ENCODE results near the gene CYP2A7.
"Not testable (repeated sequence)": the region's sequence is repeated elsewhere in the genome, so short reads cannot be mapped to it uniquely, and the experiment has no call there.

CYP2A7 gene

DNA sequence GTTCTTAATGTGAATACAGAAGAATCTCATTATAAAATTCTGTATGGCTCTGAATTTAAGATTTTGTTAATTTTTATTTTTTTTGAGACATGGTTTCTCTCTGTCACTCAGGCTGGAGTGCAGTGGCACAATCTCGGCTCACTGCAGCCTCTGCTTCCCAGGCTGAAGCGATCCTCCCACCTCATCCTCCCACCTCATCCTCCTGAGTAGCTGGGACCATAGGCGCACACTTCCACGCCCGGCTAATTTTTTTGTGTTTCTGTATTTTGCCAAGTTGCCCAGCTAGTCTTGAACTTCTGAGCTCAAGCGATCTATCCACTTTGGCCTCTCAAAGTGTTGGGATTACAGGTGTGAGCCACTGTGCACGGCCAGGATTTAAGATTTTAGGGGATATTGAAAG is 14.3 kb downstream of the CYP2A7 start:
- no peak for DNase-seq (ENCODE audit: low read depth, low spot score)
- no peaks in the 10 kb centered on the region for H3K36me3 ChIP-seq (ENCODE audit: insufficient read depth, low read length)
- no peak overlapping the region for H3K4me3 ChIP-seq
- no peaks in the 10 kb centered on the region for H3K9me3 ChIP-seq (ENCODE audit: low read depth, low read length)
- no peak overlapping the region for H3K27ac ChIP-seq
- TF ChIP-seq EZH2 (IDR thresholded peaks at IDR 0.05) (no peak), POLR2AphosphoS5 (IDR thresholded peaks at IDR 0.05; ENCODE audit: borderline replicate concordance, low read depth, low read length) (no peak), FOXP2 (optimal IDR thresholded peaks at IDR 0.05; ENCODE audit: control extremely low read depth, extremely low read length, insufficient read depth) (no peak)
- H3K9ac ChIP-seq (ENCODE audit: insufficient read length): no peak overlapping the region

DNA sequence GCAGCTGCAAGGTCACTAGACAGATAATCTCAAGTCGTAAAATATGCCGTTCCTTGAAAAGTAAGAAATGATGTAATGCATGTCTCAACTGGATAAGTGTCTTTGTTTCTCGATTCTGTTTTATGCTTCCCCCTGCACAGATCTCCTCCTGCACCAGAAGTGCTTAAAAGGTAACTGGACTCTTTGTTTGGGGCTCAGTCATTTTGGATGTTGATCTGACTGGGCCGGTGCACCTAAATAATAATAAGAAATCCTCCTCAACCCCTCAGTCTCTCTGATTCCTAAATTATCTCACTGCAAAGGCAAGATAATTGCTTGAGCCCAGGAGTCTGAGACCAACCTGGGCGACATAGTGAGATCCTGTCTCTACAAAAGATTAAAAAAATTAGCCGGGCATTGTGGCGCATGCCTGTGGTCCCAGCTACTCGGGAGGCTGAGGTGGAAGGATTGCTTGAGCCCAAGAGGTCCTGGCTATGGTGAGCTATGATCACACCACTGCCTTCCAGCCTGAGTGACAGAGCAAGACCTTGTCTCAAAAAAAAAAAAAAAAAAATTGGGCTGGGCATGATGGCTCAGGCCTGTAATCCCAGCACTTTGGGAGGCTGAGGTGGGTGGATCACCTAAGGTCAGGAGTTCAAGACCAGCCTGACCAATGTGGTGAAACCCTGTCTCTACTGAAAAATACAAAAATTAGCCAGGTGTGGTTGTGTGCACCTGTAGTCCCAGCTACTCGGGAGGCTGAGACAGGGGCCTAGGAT is 17.1 kb downstream of the CYP2A7 start:
- H3K36me3 ChIP-seq (ENCODE audit: insufficient read depth, low read length); DNase-seq (ENCODE audit: low read depth, low spot score); H3K27ac ChIP-seq; H3K4me3 ChIP-seq; H3K9ac ChIP-seq (ENCODE audit: insufficient read length); H3K9me3 ChIP-seq (ENCODE audit: low read depth, low read length): not testable (repeated sequence)

DNA sequence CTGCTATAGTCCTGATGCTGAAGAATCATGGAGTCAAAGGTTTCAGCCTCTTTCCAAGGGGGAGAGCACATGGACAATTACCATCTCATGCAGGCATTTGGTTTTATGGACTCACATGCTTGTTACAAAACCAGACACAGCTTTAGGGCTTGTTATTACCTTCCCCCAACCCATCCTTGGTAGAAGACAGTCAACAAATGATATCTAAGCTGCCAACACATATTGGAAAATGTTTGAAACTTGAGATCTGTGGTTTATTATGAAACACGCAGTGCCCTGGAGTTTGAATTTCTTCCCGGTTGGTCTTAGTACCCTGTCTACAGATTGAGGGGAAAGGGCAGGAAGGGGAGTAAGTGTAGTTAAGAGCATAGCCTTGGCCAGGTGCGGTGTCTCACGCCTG is 19.2 kb downstream of the CYP2A7 start:
- H3K4me3 ChIP-seq: no peak overlapping the region
- TF ChIP-seq EZH2 (IDR thresholded peaks at IDR 0.05) (no peak), FOXP2 (optimal IDR thresholded peaks at IDR 0.05; ENCODE audit: control extremely low read depth, extremely low read length, insufficient read depth) (no peak), POLR2AphosphoS5 (IDR thresholded peaks at IDR 0.05; ENCODE audit: borderline replicate concordance, low read depth, low read length) (no peak)
- peak; percentile 0 for DNase-seq (ENCODE audit: low read depth, low spot score)

DNA sequence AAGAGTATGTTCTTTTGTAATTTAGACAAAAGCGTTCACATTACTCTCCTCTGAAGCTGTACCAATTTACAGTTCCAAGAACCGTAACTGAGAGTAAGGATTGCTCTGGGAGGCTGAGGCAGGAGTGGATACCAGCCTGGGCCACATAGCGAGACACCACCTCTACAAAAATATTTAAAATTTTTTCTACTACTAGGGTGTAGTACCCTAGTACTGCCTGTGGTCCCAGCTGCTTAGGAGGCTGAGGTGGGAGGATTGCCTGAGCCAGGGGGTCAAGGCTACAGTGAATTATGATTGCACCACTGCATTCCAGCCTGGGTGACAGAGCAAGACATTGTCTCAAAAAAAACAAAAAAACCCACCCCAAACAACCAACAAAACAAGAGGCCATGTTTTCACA is 19.7 kb downstream of the CYP2A7 start:
- Histone ChIP-seq H3K4me3 (no peak overlapping the region), H3K9ac (ENCODE audit: insufficient read length) (no peak overlapping the region), H3K27ac (no peak overlapping the region), H3K36me3 (ENCODE audit: insufficient read depth, low read length) (no peaks in the 10 kb centered on the region), H3K9me3 (ENCODE audit: low read depth, low read length) (no peaks in the 10 kb centered on the region)
- no peak for TF ChIP-seq POLR2AphosphoS5 (IDR thresholded peaks at IDR 0.05; ENCODE audit: borderline replicate concordance, low read depth, low read length)
- TF ChIP-seq FOXP2 (optimal IDR thresholded peaks at IDR 0.05; ENCODE audit: control extremely low read depth, extremely low read length, insufficient read depth): no peak
- TF ChIP-seq EZH2 (IDR thresholded peaks at IDR 0.05): no peak
- DNase-seq (ENCODE audit: low read depth, low spot score): no peak

More for the DNA sequence above, 19.2 kb downstream of the CYP2A7 start:
- H3K9ac ChIP-seq (ENCODE audit: insufficient read length): no peak overlapping the region
- no peak overlapping the region for H3K27ac ChIP-seq
- H3K9me3 ChIP-seq (ENCODE audit: low read depth, low read length): no peaks in the 10 kb centered on the region
- no peaks in the 10 kb centered on the region for H3K36me3 ChIP-seq (ENCODE audit: insufficient read depth, low read length)

DNA sequence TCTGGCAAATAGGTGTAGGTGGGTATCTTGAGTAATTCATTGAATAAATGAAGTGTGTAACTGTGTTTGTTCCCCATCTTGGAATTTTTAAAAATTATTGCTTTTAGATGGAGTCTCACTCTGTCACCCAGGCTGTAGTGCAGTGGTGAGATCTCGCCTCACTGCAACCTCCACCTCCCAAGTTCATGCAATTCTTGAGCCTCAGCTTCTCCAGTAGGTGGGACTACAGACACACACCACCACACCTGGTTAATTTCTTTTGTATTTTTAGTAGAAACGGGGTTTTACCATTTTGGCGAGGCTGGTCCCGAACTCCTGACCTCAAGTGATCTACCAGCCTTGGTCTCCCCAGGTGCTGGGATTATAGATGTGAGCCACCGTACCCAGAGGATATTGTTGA is 23.9 kb downstream of the CYP2A7 start:
- Histone ChIP-seq H3K36me3 (ENCODE audit: insufficient read depth, low read length) (no peaks in the 10 kb centered on the region), H3K9me3 (ENCODE audit: low read depth, low read length) (no peaks in the 10 kb centered on the region), H3K9ac (ENCODE audit: insufficient read length) (no peak overlapping the region), H3K4me3 (no peak overlapping the region), H3K27ac (no peak overlapping the region)
- TF ChIP-seq EZH2 (IDR thresholded peaks at IDR 0.05): no peak
- no peak for TF ChIP-seq FOXP2 (optimal IDR thresholded peaks at IDR 0.05; ENCODE audit: control extremely low read depth, extremely low read length, insufficient read depth)
- no peak for TF ChIP-seq POLR2AphosphoS5 (IDR thresholded peaks at IDR 0.05; ENCODE audit: borderline replicate concordance, low read depth, low read length)
- DNase-seq (ENCODE audit: low read depth, low spot score): no peak

DNA sequence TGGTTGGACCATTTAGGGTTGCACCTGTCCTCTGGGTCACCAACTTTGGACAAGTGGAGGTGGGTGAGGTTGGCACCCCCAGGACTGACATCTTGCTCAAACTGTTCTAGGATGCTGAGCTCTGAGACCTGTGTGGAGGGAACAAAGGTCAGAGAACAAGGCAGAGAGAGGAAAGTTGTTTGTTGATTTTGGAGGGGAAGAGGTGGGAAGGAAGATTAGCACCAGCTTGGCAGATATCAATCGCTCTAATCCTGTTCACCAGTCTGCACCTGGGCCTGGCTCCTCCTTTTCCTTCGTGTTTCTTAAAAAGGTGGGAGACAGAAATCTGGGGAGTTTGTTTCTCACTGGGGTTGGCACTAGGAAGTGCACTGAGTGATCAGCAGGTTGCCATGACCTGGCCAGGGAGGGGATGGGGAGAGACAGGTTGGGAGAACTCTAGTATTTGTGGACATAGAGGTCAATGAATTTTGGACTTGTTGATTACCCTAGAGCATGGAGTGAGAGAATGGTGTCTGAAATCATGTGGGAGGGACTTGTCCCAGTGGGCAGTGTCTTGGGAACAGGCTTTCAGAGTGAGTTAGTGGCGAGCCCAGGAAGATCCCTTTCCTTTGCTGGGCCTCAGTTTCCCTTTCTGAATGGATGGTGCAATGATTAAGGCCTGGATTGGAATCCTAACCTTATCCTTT is 29.4 kb downstream of the CYP2A7 start:
- H3K27ac ChIP-seq; H3K36me3 ChIP-seq (ENCODE audit: insufficient read depth, low read length); DNase-seq (ENCODE audit: low read depth, low spot score); H3K4me3 ChIP-seq; H3K9me3 ChIP-seq (ENCODE audit: low read depth, low read length); H3K9ac ChIP-seq (ENCODE audit: insufficient read length): not testable (repeated sequence)

DNA sequence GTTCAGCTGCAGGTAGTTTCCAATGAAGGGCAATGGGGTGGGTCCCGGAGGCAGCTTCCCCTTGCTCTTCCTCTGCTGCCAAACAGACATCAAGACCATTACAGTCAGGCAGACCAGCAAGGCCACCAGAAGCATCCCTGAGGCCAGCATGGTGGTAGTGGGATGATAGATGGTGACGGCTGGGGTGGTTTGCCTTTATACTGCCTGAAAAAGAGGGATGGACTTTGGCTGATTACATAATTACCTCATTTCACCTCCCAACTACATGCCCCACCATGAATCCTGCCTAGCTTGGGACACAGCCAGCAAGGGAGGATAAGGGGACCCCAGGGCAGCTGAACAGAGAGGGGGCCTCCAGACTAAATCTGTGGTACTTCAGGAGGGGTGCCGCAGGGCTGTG is 31.8 kb downstream of the CYP2A7 start, which contains the start of gene CYP2A6:
CYP2A6 (minus strand) TSS at position 171 of the 400 bp plus-strand sequence; CDS start at position 150, 21 bp downstream.
- H3K9me3 ChIP-seq (ENCODE audit: low read depth, low read length); H3K27ac ChIP-seq; DNase-seq (ENCODE audit: low read depth, low spot score); H3K36me3 ChIP-seq (ENCODE audit: insufficient read depth, low read length); H3K9ac ChIP-seq (ENCODE audit: insufficient read length); H3K4me3 ChIP-seq: not testable (repeated sequence)

DNA sequence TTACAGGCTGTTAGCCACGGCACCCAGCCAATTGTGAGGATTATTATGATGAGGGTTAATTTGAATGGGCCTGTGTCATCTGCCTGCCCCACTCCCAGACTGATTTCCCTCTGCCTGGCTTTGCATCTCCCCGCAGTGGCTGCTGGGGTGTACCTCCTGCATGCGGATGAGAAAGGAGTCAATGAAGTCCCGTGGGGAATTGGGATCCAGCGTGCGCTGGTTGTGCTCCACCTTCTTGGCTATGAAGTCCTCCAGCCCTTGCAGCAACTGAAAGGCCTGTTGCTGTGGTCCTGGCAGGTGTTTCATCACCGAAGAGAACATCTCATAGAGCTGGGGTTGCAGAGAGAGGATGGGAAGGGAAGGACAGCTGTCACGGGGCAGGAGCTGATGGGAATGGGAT is 35.3 kb downstream of the CYP2A7 start:
- H3K9ac ChIP-seq (ENCODE audit: insufficient read length); H3K36me3 ChIP-seq (ENCODE audit: insufficient read depth, low read length); H3K9me3 ChIP-seq (ENCODE audit: low read depth, low read length); H3K27ac ChIP-seq; DNase-seq (ENCODE audit: low read depth, low spot score); H3K4me3 ChIP-seq: not testable (repeated sequence)

DNA sequence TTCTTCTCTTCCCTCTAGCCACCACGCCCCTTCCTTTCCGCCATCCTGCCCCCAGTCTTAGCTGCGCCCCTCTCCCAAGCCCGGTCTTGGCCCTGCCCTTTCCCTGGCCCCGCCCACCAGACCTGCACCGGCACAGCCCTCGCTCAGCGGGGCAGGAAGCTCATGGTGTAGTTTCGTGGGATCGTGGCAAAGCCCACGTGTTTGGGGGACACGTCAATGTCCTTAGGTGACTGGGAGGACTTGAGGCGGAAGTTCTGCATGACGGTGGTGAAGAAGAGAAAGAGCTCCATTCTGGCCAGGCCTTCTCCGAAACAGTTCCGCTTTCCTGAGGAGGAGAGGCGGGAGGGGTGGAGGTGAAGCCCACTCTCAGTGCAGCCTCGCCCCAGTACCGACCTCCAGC is 38.4 kb downstream of the CYP2A7 start:
- not testable (repeated sequence) for H3K36me3 ChIP-seq (ENCODE audit: insufficient read depth, low read length); H3K27ac ChIP-seq; H3K4me3 ChIP-seq; DNase-seq (ENCODE audit: low read depth, low spot score); H3K9me3 ChIP-seq (ENCODE audit: low read depth, low read length); H3K9ac ChIP-seq (ENCODE audit: insufficient read length)

DNA sequence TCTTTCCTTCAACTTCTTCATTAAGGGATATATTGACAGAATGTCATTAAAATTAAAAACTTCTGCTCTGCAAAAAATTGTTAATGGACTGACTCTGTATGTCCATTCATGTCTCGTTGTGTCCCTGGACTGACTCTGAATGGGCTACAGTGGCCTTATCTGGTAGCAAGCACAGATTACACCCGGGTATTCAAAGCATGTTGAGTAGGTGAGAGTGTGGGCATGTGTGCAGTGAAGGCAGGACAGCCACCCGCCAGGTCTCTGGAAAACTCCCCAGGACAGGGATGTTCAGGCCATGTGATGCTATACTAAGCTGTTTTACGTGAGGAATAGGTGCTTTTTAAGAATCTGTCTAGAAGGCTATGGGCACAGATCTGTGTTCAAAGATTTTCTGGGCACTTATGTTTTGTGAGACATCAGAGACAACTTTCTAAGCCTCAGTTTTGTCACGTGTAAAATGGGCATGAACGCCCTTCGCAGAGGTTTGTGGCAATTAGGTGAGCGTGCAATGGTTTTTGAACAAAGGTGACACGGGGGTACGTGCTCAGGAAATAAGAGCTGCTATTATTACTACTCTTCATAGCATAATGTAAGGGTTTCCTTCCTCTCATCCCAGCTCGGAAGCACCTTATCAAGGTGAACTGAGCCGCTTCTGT is 38.9 kb downstream of the CYP2A7 start:
- H3K4me3 ChIP-seq; H3K9me3 ChIP-seq (ENCODE audit: low read depth, low read length); H3K27ac ChIP-seq; H3K36me3 ChIP-seq (ENCODE audit: insufficient read depth, low read length); H3K9ac ChIP-seq (ENCODE audit: insufficient read length); DNase-seq (ENCODE audit: low read depth, low spot score): not testable (repeated sequence)

DNA sequence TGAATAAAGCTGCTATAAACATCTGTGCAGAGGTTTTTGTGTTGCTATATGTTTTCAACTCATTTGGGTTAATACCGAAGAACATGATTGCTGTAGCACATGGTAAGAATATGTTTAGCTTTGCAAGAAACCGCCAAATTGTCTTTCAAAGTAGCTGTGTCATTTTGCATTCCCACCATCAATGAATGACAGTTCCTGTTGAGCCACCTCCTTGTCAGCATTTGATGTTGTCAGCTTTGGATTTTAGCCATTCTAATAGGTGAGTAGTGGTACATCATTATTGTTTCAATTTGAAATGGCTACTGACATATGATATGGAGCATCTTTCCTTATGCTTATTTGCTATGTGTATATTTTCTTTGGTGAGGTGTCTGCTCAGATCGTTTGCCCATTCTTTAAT is 40.0 kb downstream of the CYP2A7 start:
- not testable (repeated sequence) for H3K27ac ChIP-seq

DNA sequence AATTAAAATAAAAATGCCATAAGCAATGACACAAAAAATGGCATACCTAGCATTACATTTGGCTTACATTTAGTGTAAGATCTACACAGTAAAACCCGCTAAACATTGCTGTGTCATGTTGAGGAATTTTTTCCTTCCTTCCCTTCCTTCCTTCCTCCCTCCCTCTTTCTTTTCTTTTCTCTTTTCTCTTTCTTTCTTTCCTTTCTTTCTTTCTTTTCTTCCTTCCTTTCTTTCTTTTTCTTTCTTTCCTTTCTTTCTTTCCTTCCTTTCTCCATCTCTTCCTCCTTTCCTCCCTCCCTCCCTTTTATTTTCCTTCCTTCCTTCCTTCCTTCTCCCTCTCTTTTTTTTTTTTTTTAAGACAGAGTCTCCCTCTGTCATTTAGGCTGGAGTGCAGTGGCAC is 43.6 kb downstream of the CYP2A7 start:
- not testable (repeated sequence) for DNase-seq (ENCODE audit: low read depth, low spot score); H3K4me3 ChIP-seq; H3K27ac ChIP-seq; H3K9ac ChIP-seq (ENCODE audit: insufficient read length); H3K36me3 ChIP-seq (ENCODE audit: insufficient read depth, low read length); H3K9me3 ChIP-seq (ENCODE audit: low read depth, low read length)

More for the DNA sequence above, 40.0 kb downstream of the CYP2A7 start:
- not testable (repeated sequence) for H3K4me3 ChIP-seq; DNase-seq (ENCODE audit: low read depth, low spot score); H3K36me3 ChIP-seq (ENCODE audit: insufficient read depth, low read length); H3K9me3 ChIP-seq (ENCODE audit: low read depth, low read length); H3K9ac ChIP-seq (ENCODE audit: insufficient read length)
